Tibial artery (tissue), 4 donors: Measurements from ENCODE around the gene SYTL5.

ENCODE experiments used
- DNase-seq, 2 donors: peaks; one replicate each; pipeline ENCODE4 v3.0.0-alpha.2; 2019
- H3K27ac ChIP-seq, 2 donors: fragments of 200-600 bp; sonication (generic) in 1 of 2; 1 replicate in 1 of 2; 2 replicates in 1 of 2; pipeline ENCODE4 v1.5.1; 2018 to 2019; ENCODE audit warnings: mild to moderate bottlenecking in 1 of 2
- H3K27me3 ChIP-seq, 2 donors: fragments of 200-600 bp; sonication (generic) in 1 of 2; one replicate each; pipeline versions ENCODE4 v1.5.1 to v1.6.0; 2016 to 2019
- H3K36me3 ChIP-seq, 3 donors: fragments of 200-600 bp; sonication (generic) in 2 of 3; one replicate each; pipeline ENCODE4 v1.5.1; 2016 to 2019; ENCODE audit warnings: mild to moderate bottlenecking in 2 of 3
- H3K4me1 ChIP-seq, 4 donors: fragments of 200-600 bp; sonication (generic) in 2 of 4; 1 replicate in 3 of 4; 2 replicates in 1 of 4; pipeline ENCODE4 v1.5.1; 2016 to 2019
- H3K4me3 ChIP-seq, 2 donors: fragments of 200-600 bp; sonication (generic) in 1 of 2; 1 replicate in 1 of 2; 2 replicates in 1 of 2; pipeline ENCODE4 v1.5.1; 2018 to 2019; ENCODE audit warnings: mild to moderate bottlenecking in 2 of 2
- H3K9me3 ChIP-seq, 3 donors: fragments of 200-600 bp; sonication (generic) in 1 of 3; one replicate each; pipeline ENCODE4 v1.5.1; 2016 to 2019
- intact Hi-C: fragments of 100-400 bp; cut with DNase I; formaldehyde crosslinking; loops from one replicate; pipeline ENCODE4 v1.15.0; 2023; ENCODE audit warnings: low total_unique reads
- TF ChIP-seq, protein P1 (sequence below), 2 experiments: fragments of 200-600 bp in 1 of 2; fragments of 450-650 bp in 1 of 2; IDR thresholded peaks; one replicate each; pipeline ENCODE4 v1.5.1; 2017 to 2019; ENCODE audit warnings: antibody characterized with exemption in 2 of 2, mild to moderate bottlenecking in 1 of 2, moderate library complexity in 1 of 2

Gene SYTL5

DNA sequence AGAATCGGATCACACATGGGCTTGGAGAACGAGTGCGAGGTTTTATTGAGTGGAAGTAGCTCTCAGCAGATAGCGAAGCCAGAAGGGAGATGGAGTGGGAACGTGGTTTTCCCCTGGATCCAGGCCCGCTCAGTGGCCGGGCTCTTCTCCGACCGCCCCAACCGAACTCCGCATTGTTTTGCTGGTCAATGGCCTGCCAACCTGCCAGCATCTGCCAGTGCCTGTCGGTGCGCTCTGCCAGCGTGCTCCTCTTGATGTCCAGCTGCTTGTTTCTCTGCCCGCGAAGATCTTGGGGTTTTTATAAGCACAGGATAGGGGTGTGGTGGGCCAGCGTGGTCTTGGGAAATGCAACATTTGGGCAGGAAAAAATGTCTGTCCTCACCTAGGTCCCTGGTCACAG, 5.6 kb upstream of the SYTL5 start:
- intact Hi-C loops = no loop called here
- Histone ChIP-seq H3K27me3 (no peaks in the 10 kb centered on the region), H3K4me1 (no peaks in the 10 kb centered on the region), H3K36me3 (no peaks in the 10 kb centered on the region), H3K9me3 (no peaks in the 10 kb centered on the region), H3K4me3 (no peak overlapping the region), H3K27ac (no peak overlapping the region)
- TF ChIP-seq, protein P1, sequence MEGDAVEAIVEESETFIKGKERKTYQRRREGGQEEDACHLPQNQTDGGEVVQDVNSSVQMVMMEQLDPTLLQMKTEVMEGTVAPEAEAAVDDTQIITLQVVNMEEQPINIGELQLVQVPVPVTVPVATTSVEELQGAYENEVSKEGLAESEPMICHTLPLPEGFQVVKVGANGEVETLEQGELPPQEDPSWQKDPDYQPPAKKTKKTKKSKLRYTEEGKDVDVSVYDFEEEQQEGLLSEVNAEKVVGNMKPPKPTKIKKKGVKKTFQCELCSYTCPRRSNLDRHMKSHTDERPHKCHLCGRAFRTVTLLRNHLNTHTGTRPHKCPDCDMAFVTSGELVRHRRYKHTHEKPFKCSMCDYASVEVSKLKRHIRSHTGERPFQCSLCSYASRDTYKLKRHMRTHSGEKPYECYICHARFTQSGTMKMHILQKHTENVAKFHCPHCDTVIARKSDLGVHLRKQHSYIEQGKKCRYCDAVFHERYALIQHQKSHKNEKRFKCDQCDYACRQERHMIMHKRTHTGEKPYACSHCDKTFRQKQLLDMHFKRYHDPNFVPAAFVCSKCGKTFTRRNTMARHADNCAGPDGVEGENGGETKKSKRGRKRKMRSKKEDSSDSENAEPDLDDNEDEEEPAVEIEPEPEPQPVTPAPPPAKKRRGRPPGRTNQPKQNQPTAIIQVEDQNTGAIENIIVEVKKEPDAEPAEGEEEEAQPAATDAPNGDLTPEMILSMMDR (IDR thresholded peaks at IDR 0.05) = no peak
- no peak for DNase-seq

DNA sequence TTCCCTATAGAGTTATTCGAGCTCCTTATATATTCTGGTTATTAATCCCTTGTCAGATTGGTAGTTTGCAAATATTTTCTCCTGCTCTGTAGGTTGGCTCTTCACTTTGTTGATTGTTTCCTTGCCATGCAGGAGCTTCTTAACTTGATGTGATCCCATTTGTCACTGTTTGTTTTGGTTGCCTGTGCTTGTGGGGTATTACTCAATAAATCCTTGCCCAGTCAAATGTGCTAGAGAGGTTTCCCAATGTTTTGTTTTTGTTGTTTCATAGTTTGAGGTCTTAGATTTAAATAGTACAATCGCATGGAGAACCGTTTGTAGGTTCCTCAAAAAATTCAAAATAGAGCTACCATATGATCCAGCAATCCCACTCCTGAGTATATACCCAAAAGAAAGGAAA, 2.3 kb upstream of the SYTL5 start:
- Histone ChIP-seq H3K9me3 (no peaks in the 10 kb centered on the region), H3K27me3 (no peaks in the 10 kb centered on the region), H3K4me3 (no peak overlapping the region), H3K36me3 (no peaks in the 10 kb centered on the region), H3K4me1 (no peaks in the 10 kb centered on the region), H3K27ac (no peak overlapping the region)
- DNase-seq = no peak
- intact Hi-C loops = no loop called here
- TF ChIP-seq, protein P1 (IDR thresholded peaks at IDR 0.05) = no peak

DNA sequence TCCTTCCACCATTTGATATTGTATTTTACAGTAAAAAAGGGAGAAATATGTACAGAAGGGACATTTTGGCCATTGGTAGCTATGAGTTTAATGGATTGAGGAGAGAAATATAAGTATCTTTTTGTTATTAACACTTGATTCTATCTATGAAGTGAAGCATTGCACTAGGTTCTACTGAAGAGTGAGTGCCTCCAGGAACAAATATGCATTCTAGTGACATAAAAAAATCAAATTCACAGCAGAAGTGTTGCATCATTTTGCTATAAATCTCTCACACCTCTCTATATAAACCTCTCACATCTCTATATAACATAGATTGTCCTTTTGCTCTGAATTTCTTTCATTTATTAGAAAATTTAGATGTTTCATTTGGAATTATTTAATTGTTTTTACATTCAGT, 425 bp downstream of the SYTL5 start:
- intact Hi-C loops = no loop called here
- H3K27ac ChIP-seq = no peak overlapping the region
- TF ChIP-seq, protein P1 (IDR thresholded peaks at IDR 0.05) = no peak
- no peaks in the 10 kb centered on the region for H3K27me3 ChIP-seq
- H3K36me3 ChIP-seq = no peaks in the 10 kb centered on the region
- no peak overlapping the region for H3K4me3 ChIP-seq
- H3K9me3 ChIP-seq = no peaks in the 10 kb centered on the region
- H3K4me1 ChIP-seq = no peaks in the 10 kb centered on the region
- no peak for DNase-seq

DNA sequence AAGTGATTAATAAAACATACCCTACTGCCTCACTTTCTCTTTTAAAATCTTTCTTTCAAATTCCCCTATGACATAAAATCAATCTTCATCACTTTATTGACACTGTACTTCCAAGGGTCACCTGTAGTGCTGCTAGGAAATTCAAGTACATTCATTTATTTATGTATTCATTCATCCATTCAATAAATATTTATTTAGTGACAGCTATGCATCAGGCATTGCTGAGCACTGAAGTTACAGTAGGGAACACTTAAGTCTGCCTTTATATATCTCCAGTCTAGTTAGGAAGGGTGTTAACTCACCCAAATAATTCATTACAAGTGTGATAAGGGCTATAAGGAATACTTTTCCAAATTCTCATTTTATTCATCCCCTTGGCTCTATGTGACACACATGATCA, 2.3 kb downstream of the SYTL5 start:
- H3K36me3 ChIP-seq = no peaks in the 10 kb centered on the region
- intact Hi-C loops = no loop called here
- H3K9me3 ChIP-seq = no peaks in the 10 kb centered on the region
- TF ChIP-seq, protein P1 (IDR thresholded peaks at IDR 0.05) = no peak
- no peaks in the 10 kb centered on the region for H3K27me3 ChIP-seq
- no peak overlapping the region for H3K27ac ChIP-seq
- H3K4me3 ChIP-seq = no peak overlapping the region
- no peaks in the 10 kb centered on the region for H3K4me1 ChIP-seq
- no peak for DNase-seq

DNA sequence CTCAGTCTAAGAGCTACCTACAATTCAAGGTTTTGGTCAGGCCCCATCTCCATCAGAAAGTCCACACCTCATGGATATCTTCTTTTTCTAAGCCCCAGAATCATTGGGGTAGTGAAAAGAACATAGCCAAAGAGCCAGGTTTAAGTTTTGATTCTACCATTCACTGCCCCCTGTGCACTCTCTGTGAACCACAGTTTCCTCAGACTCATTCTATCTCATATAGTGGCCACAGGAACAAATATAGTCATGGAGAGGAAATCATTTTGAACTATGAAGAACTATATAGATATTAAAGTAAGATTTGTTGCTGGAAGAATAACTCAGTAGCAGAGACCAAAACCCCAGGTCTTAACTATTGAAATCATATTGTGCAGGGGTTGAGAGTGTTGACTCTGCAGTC, 3.3 kb downstream of the SYTL5 start:
- no peak overlapping the region for H3K27ac ChIP-seq
- H3K36me3 ChIP-seq = no peaks in the 10 kb centered on the region
- H3K4me3 ChIP-seq = no peak overlapping the region
- H3K4me1 ChIP-seq = no peaks in the 10 kb centered on the region
- TF ChIP-seq, protein P1 (IDR thresholded peaks at IDR 0.05) = no peak
- DNase-seq = no peak
- H3K27me3 ChIP-seq = no peaks in the 10 kb centered on the region
- intact Hi-C loops = no loop called here
- H3K9me3 ChIP-seq = no peaks in the 10 kb centered on the region

DNA sequence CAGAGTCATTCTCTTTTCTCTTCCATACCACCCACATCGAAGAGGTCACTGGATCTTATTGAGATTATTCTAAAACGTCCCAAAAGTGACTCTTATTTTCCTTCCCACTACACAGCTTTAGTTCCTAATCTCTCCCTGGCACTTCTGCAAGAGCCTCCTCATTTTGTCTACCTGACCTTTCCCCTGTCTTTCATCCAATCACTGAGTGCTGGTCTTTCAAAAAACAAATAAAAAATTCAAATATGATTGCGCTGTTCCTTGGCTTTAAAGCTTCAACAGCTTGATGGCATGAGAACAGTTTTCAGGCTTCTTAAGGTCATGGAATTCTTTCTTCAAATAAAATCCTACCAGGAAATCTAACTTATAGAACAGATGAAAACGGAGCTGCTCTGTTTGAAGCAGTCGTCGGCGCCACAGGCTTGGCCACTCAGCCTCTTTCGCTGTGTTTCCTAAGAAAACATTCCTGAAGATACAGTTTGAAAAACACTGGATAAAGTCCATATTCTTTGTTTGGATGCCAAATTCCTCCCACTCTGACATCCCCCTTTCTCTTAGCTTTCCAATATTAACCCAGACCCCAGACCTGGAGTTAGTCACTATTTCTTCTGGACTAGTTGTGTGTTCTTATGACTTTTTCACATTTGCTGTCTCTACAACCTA, 12.5 kb downstream of the SYTL5 start:
- Histone ChIP-seq H3K4me3 (no peak overlapping the region), H3K27me3 (no peaks in the 10 kb centered on the region), H3K36me3 (no peaks in the 10 kb centered on the region), H3K9me3 (no peaks in the 10 kb centered on the region), H3K4me1 (no peaks in the 10 kb centered on the region), H3K27ac (no peak overlapping the region)
- TF ChIP-seq, protein P1 (IDR thresholded peaks at IDR 0.05) = no peak
- DNase-seq = no peak
- intact Hi-C loops = no loop called here
